Raji (cell line): ENCODE measurements around the gene RAD51B.

ENCODE experiments used
- POLR2A ChIP-seq: IDR thresholded peaks from 2 replicates; pipeline ENCODE4 v1.6.1; 2011; ENCODE audit warnings: low read depth, low read length, control low read depth; ENCODE audit not compliant: insufficient read depth

The RAD51B gene

DNA sequence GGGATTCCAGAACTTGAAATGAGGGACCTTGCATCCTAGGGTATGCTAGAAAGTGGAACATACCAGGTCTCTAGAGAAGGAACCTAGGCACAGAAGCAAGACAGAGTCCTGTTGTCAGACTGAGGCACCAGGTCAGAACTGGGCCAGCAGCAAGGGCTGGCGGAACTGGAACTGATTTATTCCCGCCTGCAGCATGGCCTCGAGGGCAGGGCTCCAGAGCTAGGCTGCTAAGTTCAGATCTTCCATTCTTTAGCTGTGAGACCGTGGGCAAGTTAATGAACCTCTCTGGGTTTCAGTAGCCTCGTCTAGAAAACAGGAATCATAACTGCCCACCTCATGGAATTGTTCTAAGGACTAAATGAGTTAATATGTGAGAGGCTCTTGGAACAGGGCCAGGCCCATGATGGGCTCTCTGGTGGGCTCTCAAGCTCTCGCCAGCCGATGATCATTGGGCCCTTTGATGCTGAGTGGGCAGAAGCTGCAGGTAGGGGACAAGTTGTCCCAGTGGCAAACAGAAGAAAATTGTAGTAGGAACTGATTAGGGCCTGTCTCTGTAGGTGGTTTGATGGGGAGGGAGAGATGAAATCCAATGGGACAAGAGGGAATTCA, 773.5 kb downstream of the RAD51B start:
- no peak for TF ChIP-seq POLR2A

GRCh38 chr14:68593806-68594536, 774.4 kb downstream of the RAD51B start:
- no peak for TF ChIP-seq POLR2A

DNA sequence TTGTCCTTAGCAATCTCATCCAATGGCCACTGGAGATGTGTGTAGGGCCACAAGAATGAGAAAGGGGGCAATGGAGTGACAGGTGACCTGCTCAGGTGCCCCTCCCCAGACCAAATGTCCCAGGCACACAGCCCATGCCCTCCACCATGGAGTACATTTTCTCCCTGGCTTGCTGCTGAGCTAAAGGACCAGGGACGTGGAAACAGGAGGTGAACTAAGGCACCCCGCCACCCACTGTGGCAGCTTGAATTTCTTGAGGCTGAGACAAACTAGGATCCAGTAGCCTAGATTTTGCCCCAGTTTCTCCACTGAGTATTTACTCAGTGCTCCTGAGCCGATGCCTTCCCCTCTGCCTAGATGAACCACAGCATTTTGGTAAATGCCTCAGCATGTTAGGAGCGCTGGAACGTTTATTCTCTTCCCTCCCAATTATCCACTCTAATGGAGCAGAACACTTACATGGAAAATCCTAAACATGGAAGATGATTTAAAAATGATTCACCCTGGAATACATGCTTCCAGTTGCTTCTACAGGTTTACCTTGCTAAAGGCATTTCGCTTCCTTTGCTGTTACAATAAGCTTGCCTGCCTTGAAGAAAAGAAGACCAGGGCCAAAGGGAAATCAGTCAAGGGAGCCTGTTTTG, 775.3 kb downstream of the RAD51B start:
- no peak for TF ChIP-seq POLR2A

GRCh38 chr14:68596211-68596610, 776.6 kb downstream of the RAD51B start:
- TF ChIP-seq POLR2A: no peak

DNA sequence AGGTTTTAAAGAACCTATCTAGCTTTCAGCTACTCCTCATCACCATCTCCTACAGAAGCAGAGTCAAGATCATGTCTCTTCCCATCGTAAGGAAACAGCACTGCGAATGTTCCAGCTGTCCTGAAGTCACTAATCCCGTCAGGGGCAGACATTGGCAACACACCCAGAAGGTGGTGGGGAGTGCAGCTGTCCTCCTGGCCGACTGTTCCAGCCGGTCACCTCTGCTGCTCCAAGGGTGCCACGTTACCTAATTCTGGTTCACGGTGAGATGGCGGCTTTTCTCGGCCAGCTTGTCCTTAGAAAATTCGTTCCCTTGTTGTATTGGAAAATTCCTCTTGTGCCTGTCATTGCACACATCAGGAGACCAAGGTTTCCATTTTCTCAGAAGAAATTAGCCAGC, 777.1 kb downstream of the RAD51B start:
- no peak for TF ChIP-seq POLR2A

DNA sequence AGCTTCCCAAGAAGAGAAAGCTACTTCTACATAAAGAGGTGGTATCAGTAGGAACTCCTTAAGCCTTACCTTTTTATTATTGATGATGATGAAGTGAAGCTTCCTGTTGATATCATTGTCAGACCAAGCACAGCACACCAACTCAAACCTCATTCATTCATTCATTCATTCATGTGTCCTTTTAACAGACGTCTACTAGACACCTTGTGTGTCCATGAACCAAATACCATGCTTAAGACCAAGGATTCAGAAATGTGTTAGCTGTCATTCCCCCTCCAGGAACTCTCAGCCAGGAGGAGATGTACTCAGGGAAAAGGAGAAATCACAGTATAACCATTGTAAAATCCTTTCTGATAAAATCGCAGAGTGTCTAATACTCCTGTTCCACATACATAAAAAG, 778.5 kb downstream of the RAD51B start:
- TF ChIP-seq POLR2A: no peak

- TF ChIP-seq POLR2A: no peak
These were observed 779.3 kb downstream of the RAD51B start for GRCh38 chr14:68598621-68599447.

DNA sequence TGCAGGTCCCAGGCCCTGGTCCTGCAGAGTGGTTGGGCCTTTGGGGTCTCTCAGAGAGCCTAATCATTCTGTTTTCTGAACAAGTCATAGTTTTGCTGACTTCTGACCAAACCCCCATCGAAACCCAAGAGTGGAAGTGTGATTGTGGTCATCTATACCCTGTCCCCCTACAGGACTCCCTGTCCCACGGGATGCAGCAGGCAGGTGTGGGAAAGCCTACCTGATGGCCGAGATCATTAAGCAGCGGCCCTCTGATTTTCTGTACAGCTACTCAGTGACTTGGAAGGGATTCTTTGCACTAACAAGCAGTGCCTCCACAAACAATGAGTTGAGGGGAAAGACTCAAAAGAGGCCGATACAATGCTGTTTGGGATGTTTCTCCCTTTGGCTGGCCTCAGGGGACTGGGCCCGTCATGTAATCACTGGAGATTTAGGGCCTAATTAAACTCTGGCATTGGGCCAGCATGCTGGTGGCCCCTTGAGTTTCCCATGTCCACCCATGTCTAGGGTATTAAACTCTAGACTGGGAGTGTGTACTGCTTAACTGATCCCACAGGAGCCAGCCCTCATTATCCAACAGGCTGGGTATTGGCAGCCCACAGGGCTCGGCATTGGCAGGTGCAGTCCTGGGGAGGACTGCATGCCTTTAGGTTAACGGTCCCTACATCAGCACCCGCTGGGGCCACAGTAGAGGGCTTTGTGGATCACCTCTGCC, 780.5 kb downstream of the RAD51B start:
- TF ChIP-seq POLR2A: no peak

DNA sequence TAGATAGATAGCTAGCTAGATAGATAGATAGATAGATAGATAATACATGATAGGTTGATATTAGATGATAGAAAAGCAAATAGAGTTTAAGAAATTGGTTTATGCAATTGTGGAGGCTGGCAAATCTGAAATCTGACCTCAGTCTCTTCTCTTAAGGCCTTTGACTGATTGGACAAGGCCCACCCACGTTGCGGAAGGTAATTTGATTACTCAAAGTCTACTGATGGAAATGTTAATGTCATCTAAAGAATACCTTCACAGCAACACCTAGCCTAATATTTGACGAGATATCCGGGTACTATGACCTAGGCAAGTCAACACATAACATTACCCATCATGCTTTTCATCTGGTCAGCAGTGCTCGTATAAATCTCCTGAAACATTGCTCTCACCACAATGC, 782.9 kb downstream of the RAD51B start:
- no peak for TF ChIP-seq POLR2A

- no peak for TF ChIP-seq POLR2A
These were observed 784.2 kb downstream of the RAD51B start for GRCh38 chr14:68603533-68604360.

- TF ChIP-seq POLR2A: no peak
These were observed 784.8 kb downstream of the RAD51B start for GRCh38 chr14:68604361-68604730.

GRCh38 chr14:68604822-68605221, 785.2 kb downstream of the RAD51B start:
- TF ChIP-seq POLR2A: no peak

DNA sequence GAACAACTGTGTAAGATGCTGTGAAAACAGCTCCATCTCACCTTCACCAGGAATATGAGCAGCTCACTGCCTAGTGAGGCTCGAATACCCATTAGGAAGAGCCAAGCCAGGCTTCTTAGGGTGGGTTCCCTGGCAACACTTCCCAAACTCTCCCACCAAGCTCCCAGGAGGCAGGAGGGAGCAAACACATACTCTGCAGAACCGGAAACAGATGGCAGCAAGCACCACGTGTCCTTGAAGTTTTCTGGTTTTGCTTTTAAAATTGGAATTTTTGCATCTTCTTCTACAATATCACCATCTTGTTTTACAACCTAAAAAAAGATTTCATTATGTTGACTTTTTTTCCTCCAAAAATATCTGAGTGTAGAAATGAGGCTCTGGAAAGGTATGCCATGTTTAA, 786.6 kb downstream of the RAD51B start:
- TF ChIP-seq POLR2A: no peak

GRCh38 chr14:68606644-68607043, 787.1 kb downstream of the RAD51B start:
- TF ChIP-seq POLR2A: no peak
